Ascending aorta (tissue), 2 donors: ENCODE measurements around the gene MAP4. TPM values are rescaled to one million over a fixed set of nuclear protein-coding genes. Genes with fewer than 3 reads are reported as not detected.
A peak's percentile ranks its signal among the peaks of the same experiment; 100 is the strongest.

Source experiments
- DNase-seq, 2 donors: peaks; one replicate each; pipeline ENCODE4 v3.0.0-alpha.2; 2019; ENCODE audit warnings: low spot score in 2 of 2
- H3K27ac ChIP-seq, 2 donors: fragments of 200-600 bp; sonication (generic); one replicate each; pipeline ENCODE4 v1.5.1; 2016 to 2017; ENCODE audit warnings: mild to moderate bottlenecking in 1 of 2
- H3K27me3 ChIP-seq: fragments of 200-600 bp; sonication (generic); one replicate; pipeline ENCODE4 v1.5.1; 2017
- H3K36me3 ChIP-seq, 2 donors: fragments of 200-600 bp; sonication (generic); one replicate each; pipeline ENCODE4 v1.5.1; 2016
- H3K4me1 ChIP-seq, 2 donors: fragments of 200-600 bp; sonication (generic); one replicate each; pipeline ENCODE4 v1.5.1; 2016 to 2017; ENCODE audit warnings: mild to moderate bottlenecking in 1 of 2
- H3K4me3 ChIP-seq, 2 donors: fragments of 200-600 bp; sonication (generic); one replicate each; pipeline ENCODE4 v1.5.1; 2016 to 2017; ENCODE audit warnings: mild to moderate bottlenecking in 1 of 2
- H3K9me3 ChIP-seq, 2 donors: fragments of 200-600 bp; sonication (generic); one replicate each; pipeline ENCODE4 v1.5.1; 2016
- intact Hi-C: fragments of 100-400 bp; cut with DNase I; formaldehyde crosslinking; loops from one replicate; pipeline ENCODE4 v1.15.1; 2023
- total RNA-seq: library from RNA; depleted of rRNA; stranded (reverse); fragments of >200 nt; gene quantifications from one replicate; pipeline ENCODE4 v1.1.0, GENCODE V29; 2016
- TF ChIP-seq, protein P1 (sequence below), 3 experiments: fragments of 200-600 bp in 2 of 3; fragments of 450-650 bp in 1 of 3; sonication (generic) in 2 of 3; IDR thresholded peaks; one replicate each; pipeline ENCODE4 v1.5.1; 2016 to 2019; ENCODE audit warnings: antibody characterized with exemption in 3 of 3, mild to moderate bottlenecking in 1 of 3, moderate library complexity in 1 of 3

MAP4 gene
- total RNA-seq, 1 donor from 2014 or later: 140 TPM

DNA sequence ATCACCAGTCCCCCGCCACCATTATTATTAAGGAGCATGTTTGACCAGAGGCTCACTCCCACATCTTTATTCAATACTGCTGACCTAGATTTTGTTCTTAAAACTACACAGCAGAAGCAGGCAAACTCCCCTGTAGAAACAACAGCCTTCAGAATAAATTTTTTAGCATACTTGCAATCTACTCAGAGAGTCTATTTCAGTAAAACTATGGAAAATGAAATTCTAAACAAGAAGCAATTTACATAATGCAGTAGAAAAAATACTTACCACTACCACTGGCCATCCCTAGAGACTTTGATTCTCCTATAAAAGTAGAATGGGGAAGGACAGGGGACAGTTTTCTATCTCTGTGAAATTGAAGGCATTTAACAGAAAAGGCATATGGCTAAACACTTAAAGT, 76.0 kb downstream of the MAP4 start:
- H3K9me3 ChIP-seq: no peaks in the 10 kb centered on the region
- DNase-seq: no peak
- intact Hi-C loops: no loop called here
- no peaks in the 10 kb centered on the region for H3K27me3 ChIP-seq
- TF ChIP-seq, protein P1, sequence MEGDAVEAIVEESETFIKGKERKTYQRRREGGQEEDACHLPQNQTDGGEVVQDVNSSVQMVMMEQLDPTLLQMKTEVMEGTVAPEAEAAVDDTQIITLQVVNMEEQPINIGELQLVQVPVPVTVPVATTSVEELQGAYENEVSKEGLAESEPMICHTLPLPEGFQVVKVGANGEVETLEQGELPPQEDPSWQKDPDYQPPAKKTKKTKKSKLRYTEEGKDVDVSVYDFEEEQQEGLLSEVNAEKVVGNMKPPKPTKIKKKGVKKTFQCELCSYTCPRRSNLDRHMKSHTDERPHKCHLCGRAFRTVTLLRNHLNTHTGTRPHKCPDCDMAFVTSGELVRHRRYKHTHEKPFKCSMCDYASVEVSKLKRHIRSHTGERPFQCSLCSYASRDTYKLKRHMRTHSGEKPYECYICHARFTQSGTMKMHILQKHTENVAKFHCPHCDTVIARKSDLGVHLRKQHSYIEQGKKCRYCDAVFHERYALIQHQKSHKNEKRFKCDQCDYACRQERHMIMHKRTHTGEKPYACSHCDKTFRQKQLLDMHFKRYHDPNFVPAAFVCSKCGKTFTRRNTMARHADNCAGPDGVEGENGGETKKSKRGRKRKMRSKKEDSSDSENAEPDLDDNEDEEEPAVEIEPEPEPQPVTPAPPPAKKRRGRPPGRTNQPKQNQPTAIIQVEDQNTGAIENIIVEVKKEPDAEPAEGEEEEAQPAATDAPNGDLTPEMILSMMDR (IDR thresholded peaks at IDR 0.05): no peak
- no peak overlapping the region for H3K27ac ChIP-seq
- no peak overlapping the region for H3K4me3 ChIP-seq
- H3K4me1 ChIP-seq: no peaks in the 10 kb centered on the region
- no peaks in the 10 kb centered on the region for H3K36me3 ChIP-seq

DNA sequence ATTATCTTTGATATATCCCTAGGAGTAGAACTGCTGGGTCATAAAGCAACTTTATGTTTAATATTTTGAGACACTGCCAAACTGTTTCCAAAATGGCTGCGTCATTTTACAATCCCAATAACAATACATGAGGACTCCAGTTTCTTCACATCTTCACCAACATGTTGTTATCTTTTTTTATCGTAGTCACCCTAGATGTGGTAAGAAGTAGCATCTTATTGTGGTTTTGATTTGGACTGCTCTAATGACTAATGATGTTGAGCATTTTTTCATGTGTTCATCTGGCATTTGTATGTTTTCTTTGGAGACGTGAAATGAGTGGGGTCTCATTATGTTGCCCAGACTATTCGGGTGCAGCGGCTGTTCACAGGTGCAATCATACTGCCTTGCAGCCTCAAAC, 83.8 kb downstream of the MAP4 start:
- no peak overlapping the region for H3K27ac ChIP-seq
- H3K9me3 ChIP-seq: no peaks in the 10 kb centered on the region
- H3K36me3 ChIP-seq: peaks cover 7 to 9% of the 10 kb centered on the region in 2 donors
- intact Hi-C loops: no loop called here
- no peaks in the 10 kb centered on the region for H3K27me3 ChIP-seq
- H3K4me1 ChIP-seq: no peaks in the 10 kb centered on the region
- TF ChIP-seq, protein P1 (IDR thresholded peaks at IDR 0.05): no peak
- no peak overlapping the region for H3K4me3 ChIP-seq
- DNase-seq: no peak

DNA sequence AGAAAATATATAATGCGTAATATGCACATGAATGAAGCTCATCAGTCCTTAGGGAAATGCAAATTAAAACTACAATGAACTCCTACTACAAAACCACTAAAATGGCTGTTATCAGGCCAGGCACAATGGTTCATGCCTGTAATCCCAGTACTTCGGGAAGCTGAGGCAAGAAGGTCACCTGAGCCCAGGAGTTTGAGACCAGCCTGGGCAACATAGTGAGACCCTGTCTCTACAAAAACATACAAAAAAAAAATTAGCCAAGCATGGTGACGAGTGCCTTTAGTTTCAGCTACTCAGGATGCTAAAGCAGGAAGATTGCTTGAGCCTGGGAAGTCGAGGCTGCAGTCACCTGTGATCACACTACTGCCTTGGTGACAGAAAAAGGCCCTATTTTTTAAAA, 85.2 kb downstream of the MAP4 start:
- Histone ChIP-seq H3K27ac (no peak overlapping the region), H3K4me3 (no peak overlapping the region), H3K4me1 (no peaks in the 10 kb centered on the region), H3K27me3 (no peaks in the 10 kb centered on the region), H3K36me3 (peaks cover 18 to 23% of the 10 kb centered on the region in 2 donors), H3K9me3 (no peaks in the 10 kb centered on the region)
- intact Hi-C loops: no loop called here
- TF ChIP-seq, protein P1 (IDR thresholded peaks at IDR 0.05): no peak
- DNase-seq: no peak

DNA sequence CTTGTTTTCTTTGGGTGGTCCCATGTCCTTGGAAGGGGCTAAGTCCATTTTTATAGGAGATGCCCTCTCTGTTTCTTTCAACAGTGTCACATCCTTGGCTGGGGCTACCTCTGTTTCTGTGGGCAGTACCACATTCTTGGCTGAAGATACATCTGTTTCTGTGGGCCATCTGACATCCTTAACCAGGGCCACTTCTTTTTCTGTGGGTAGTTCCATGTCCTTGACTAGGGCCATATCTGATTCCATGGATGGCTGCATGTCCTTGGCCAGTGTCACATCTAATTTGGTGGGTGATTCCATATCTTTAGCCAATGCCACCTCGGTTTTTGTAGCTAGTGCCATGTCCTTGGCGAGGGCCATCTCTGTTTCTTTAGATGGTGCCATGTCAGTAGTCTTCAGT, 99.5 kb downstream of the MAP4 start:
- H3K4me3 ChIP-seq: no peak overlapping the region
- H3K27ac ChIP-seq: peak overlapping the region; percentile 15 to 19
- no peaks in the 10 kb centered on the region for H3K4me1 ChIP-seq
- intact Hi-C loops: no loop called here
- TF ChIP-seq, protein P1 (IDR thresholded peaks at IDR 0.05): no peak
- peaks cover 50 to 59% of the 10 kb centered on the region in 2 donors for H3K36me3 ChIP-seq
- no peaks in the 10 kb centered on the region for H3K9me3 ChIP-seq
- H3K27me3 ChIP-seq: no peaks in the 10 kb centered on the region
- DNase-seq: no peak

DNA sequence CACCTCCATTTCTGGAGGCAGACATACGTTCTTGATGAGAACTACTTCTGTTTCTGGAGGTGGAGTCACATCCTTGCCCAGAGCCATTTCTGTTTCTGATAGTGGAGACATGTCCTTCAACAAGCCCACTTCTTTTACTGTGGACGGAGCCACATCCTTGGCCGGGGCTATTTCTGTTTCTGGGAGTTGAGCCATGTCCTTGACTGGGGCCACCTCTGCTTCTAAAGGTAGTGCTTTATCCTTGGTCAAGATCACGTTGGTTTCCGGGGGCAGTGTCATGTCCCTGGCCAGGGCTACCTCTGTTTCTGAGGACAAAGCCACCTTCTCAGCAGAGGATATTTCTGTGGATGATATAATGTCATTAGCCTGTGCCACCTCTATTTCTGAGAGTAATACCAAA, 100.0 kb downstream of the MAP4 start:
- H3K36me3 ChIP-seq: peaks cover 50 to 59% of the 10 kb centered on the region in 2 donors
- peak overlapping the region; percentile 15 to 19 for H3K27ac ChIP-seq
- H3K27me3 ChIP-seq: no peaks in the 10 kb centered on the region
- intact Hi-C loops: no loop called here
- H3K9me3 ChIP-seq: no peaks in the 10 kb centered on the region
- no peak for DNase-seq
- TF ChIP-seq, protein P1 (IDR thresholded peaks at IDR 0.05): no peak
- no peaks in the 10 kb centered on the region for H3K4me1 ChIP-seq
- H3K4me3 ChIP-seq: no peak overlapping the region

DNA sequence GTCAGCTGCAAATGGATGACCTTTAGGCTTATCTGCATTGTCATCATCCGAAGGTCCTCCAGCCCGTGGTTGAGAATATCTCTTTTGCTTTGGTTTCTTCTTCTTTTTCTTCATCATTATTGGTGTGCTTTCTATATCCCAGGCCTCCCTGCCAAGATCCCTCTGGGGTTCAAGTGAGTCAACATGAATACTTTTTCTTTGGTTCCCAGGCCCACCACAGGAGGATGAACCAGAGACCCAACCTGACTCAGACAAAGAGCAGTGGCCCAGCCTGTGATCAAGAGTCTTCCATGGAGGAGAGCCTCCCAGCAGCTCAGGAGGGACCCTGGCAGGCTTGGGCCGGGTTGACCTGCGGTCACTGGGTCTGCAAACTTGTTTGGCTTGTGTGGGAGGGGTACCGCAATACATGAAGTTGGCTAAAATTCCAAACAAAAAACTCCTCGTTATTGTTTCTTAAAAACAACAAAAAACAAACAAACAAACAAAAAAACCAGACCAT, 104.2 kb downstream of the MAP4 start:
- intact Hi-C loops: no loop called here
- Histone ChIP-seq H3K4me3 (no peak overlapping the region), H3K4me1 (peaks cover 0 to 7% of the 10 kb centered on the region in 2 donors), H3K9me3 (no peaks in the 10 kb centered on the region), H3K27me3 (no peaks in the 10 kb centered on the region), H3K36me3 (peaks cover 39 to 78% of the 10 kb centered on the region in 2 donors), H3K27ac (no peak overlapping the region)
- DNase-seq: no peak
- TF ChIP-seq, protein P1 (IDR thresholded peaks at IDR 0.05): no peak
